IMR-90 (cell line): ENCODE measurements around the gene SHROOM3. TPM values are rescaled to one million over a fixed set of nuclear protein-coding genes. Genes with fewer than 3 reads are reported as not detected.
A peak's percentile ranks its signal among the peaks of the same experiment; 100 is the strongest.

Experiments used
- ATAC-seq: fragments of 200-7000 bp; cut with Tn5 transposase; 2 replicates; pipeline ENCODE4 v1.9.1; 2020; ENCODE audit warnings: low read depth, mild to moderate bottlenecking, moderate library complexity
- BruUV-seq: library from RNA; stranded (reverse); fragments of 400-500 nt; replicated peaks from 2 replicates; lab custom pipeline; 2021; lab: Mats Ljungman, UMichigan
- CTCF ChIA-PET: fragments of 300-600 bp; formaldehyde crosslinking; extraction: SDS; loops from one replicate; lab custom pipeline; 2021; ENCODE audit warnings: antibody characterized with exemption; lab: Yijun Ruan, JAX
- POLR2A ChIA-PET: fragments of 300-600 bp; sonication (Branson Sonifier 250); formaldehyde crosslinking; loops from one replicate; lab custom pipeline; 2022; ENCODE audit warnings: antibody characterized with exemption; ENCODE audit not compliant: unreplicated experiment; lab: Charles Lee
- DNase-seq: peaks from one replicate; pipeline ENCODE4 v3.0.0; 2013
- H2AFZ ChIP-seq: replicated peaks from 2 replicates; pipeline ENCODE3; 2013; ENCODE audit warnings: low read length, mild to moderate bottlenecking; ENCODE audit not compliant: poor library complexity
- H2AK5ac ChIP-seq: 2 replicates; pipeline ENCODE4 v1.6.1; 2013; ENCODE audit warnings: low read depth, low read length, inconsistent platforms
- H2AK9ac ChIP-seq: replicated peaks from 2 replicates; pipeline ENCODE3; 2013; ENCODE audit warnings: mild to moderate bottlenecking, low read depth, low read length, moderate library complexity; ENCODE audit not compliant: poor library complexity
- H2BK120ac ChIP-seq: 2 replicates; pipeline ENCODE4 v1.6.1; 2013; ENCODE audit warnings: low read depth, low read length, inconsistent platforms
- H2BK15ac ChIP-seq: 3 replicates; pipeline ENCODE4 v1.6.1; 2013; ENCODE audit warnings: low read depth, low read length, inconsistent platforms
- H2BK20ac ChIP-seq: 2 replicates; pipeline ENCODE4 v1.6.1; 2013; ENCODE audit warnings: low read depth, mild to moderate bottlenecking, inconsistent platforms, low read length, moderate library complexity
- H2BK5ac ChIP-seq: 2 replicates; pipeline ENCODE4 v1.6.1; 2013; ENCODE audit warnings: mild to moderate bottlenecking, low read depth, low read length, inconsistent platforms; ENCODE audit not compliant: poor library complexity, severe bottlenecking
- H3K14ac ChIP-seq: replicated peaks from 2 replicates; pipeline ENCODE4 v1.6.1; 2013; ENCODE audit warnings: low read depth, low read length, inconsistent platforms
- H3K18ac ChIP-seq: 2 replicates; pipeline ENCODE4 v1.6.1; 2013; ENCODE audit warnings: low read depth, low read length, control low read depth
- H3K23ac ChIP-seq: 2 replicates; pipeline ENCODE4 v1.6.1; 2013; ENCODE audit warnings: low read depth, low read length, inconsistent platforms
- H3K27ac ChIP-seq: 2 replicates; pipeline ENCODE4 v1.5.1; 2013; ENCODE audit warnings: mild to moderate bottlenecking, control low read depth, low read length; ENCODE audit not compliant: insufficient read depth
- H3K27me3 ChIP-seq: 2 replicates; pipeline ENCODE4 v1.6.1; 2013; ENCODE audit warnings: low read length; ENCODE audit not compliant: control insufficient read depth, insufficient read depth
- H3K36me3 ChIP-seq: 2 replicates; pipeline ENCODE4 v1.6.1; 2013; ENCODE audit warnings: low read length, mixed read lengths; ENCODE audit not compliant: control insufficient read depth, insufficient read depth
- H3K4ac ChIP-seq: 2 replicates; pipeline ENCODE4 v1.6.1; 2013; ENCODE audit warnings: low read depth, low read length, inconsistent platforms
- H3K4me1 ChIP-seq: 2 replicates; pipeline ENCODE4 v1.6.1; 2013; ENCODE audit warnings: low read length, mixed read lengths; ENCODE audit not compliant: control insufficient read depth, insufficient read depth
- H3K4me2 ChIP-seq: 2 replicates; pipeline ENCODE4 v1.6.1; 2013; ENCODE audit warnings: low read depth, mild to moderate bottlenecking, control low read depth, low read length, moderate library complexity
- H3K4me3 ChIP-seq: 2 replicates; pipeline ENCODE4 v1.5.1; 2013; ENCODE audit warnings: low read depth, mild to moderate bottlenecking, control low read depth, low read length, moderate library complexity; ENCODE audit not compliant: insufficient read depth
- H3K56ac ChIP-seq: 2 replicates; pipeline ENCODE4 v1.6.1; 2013; ENCODE audit warnings: low read length, inconsistent platforms; ENCODE audit not compliant: insufficient read depth; ENCODE audit errors: extremely low read depth
- H3K79me1 ChIP-seq, 2 experiments: 2 replicates each; pipeline ENCODE4 v1.6.1; 2013; ENCODE audit warnings: low read length in 2 of 2, inconsistent platforms in 1 of 2, low read depth in 1 of 2
- H3K9ac ChIP-seq: 2 replicates; pipeline ENCODE4 v1.6.1; 2013; ENCODE audit warnings: low read depth, low read length, control low read depth
- H3K9me1 ChIP-seq: 2 replicates; pipeline ENCODE4 v1.6.1; 2013; ENCODE audit warnings: low read length, inconsistent platforms; ENCODE audit not compliant: insufficient read depth
- H3K9me3 ChIP-seq: 2 replicates; pipeline ENCODE4 v1.6.1; 2013; ENCODE audit warnings: low read length; ENCODE audit not compliant: control insufficient read depth, insufficient read depth
- H4K20me1 ChIP-seq: 2 replicates; pipeline ENCODE4 v1.6.1; 2013; ENCODE audit warnings: low read length, inconsistent platforms; ENCODE audit not compliant: insufficient read depth
- H4K5ac ChIP-seq: 2 replicates; pipeline ENCODE4 v1.6.1; 2013; ENCODE audit warnings: mild to moderate bottlenecking, low read depth, low read length, control low read depth
- H4K8ac ChIP-seq, 2 experiments: 2 replicates each; pipeline ENCODE4 v1.6.1; 2013; ENCODE audit warnings: low read depth in 2 of 2, low read length in 2 of 2, control low read depth in 1 of 2, inconsistent platforms in 1 of 2
- H4K91ac ChIP-seq: 2 replicates; pipeline ENCODE4 v1.6.1; 2013; ENCODE audit warnings: low read depth, low read length, inconsistent platforms; ENCODE audit not compliant: insufficient read depth
- BHLHE40 ChIP-seq: fragments of 150-350 bp; IDR thresholded peaks from 2 replicates; pipeline ENCODE4 v1.6.1; 2016; ENCODE audit warnings: mild to moderate bottlenecking, low read depth, low read length
- CEBPB ChIP-seq: IDR thresholded peaks from 2 replicates; pipeline ENCODE4 v1.6.1; 2012; ENCODE audit warnings: low read depth, low read length, improper control_type of control experiment
- CHD1 ChIP-seq: IDR thresholded peaks from 2 replicates; pipeline ENCODE4 v1.6.1; 2012; ENCODE audit warnings: low read depth, low read length, improper control_type of control experiment
- CTCF ChIP-seq: conservative IDR thresholded peaks from 2 replicates; pipeline ENCODE4 v1.5.1; 2012; ENCODE audit warnings: mild to moderate bottlenecking, low read depth, low read length, improper control_type of control experiment
- ELK1 ChIP-seq: fragments of 150-350 bp; IDR thresholded peaks from 2 replicates; pipeline ENCODE4 v1.6.1; 2016; ENCODE audit warnings: low read depth, mild to moderate bottlenecking, low read length, moderate library complexity, borderline replicate concordance
- FOS ChIP-seq: fragments of 150-350 bp; IDR thresholded peaks from 2 replicates; pipeline ENCODE4 v1.6.1; 2016; ENCODE audit warnings: low read depth, low read length
- MAFK ChIP-seq: IDR thresholded peaks from 2 replicates; pipeline ENCODE4 v1.6.1; 2012; ENCODE audit warnings: low read depth, low read length, improper control_type of control experiment
- MAZ ChIP-seq: IDR thresholded peaks from 2 replicates; pipeline ENCODE4 v1.6.1; 2012; ENCODE audit warnings: low read depth, mild to moderate bottlenecking, low read length, improper control_type of control experiment, moderate library complexity, borderline replicate concordance
- MXI1 ChIP-seq: IDR thresholded peaks from 2 replicates; pipeline ENCODE4 v1.6.1; 2012; ENCODE audit warnings: low read depth, mild to moderate bottlenecking, low read length, moderate library complexity, borderline replicate concordance
- NFE2L2 ChIP-seq: fragments of 150-350 bp; IDR thresholded peaks from 2 replicates; pipeline ENCODE4 v1.6.1; 2016; ENCODE audit warnings: low read depth, mild to moderate bottlenecking, low read length
- POLR2A ChIP-seq: IDR thresholded peaks from 2 replicates; pipeline ENCODE4 v1.6.1; 2012; ENCODE audit warnings: mild to moderate bottlenecking, low read depth, low read length
- RAD21 ChIP-seq: IDR thresholded peaks from 2 replicates; pipeline ENCODE4 v1.6.1; 2012; ENCODE audit warnings: low read length, improper control_type of control experiment
- RFX5 ChIP-seq: IDR thresholded peaks from 2 replicates; pipeline ENCODE4 v1.8.0; 2012; ENCODE audit warnings: low read depth, mild to moderate bottlenecking, low read length, moderate library complexity
- SMC3 ChIP-seq: fragments of 150-350 bp; IDR thresholded peaks from 2 replicates; pipeline ENCODE4 v1.6.1; 2016; ENCODE audit warnings: low read depth, mild to moderate bottlenecking, antibody characterized with exemption, low read length, moderate library complexity
- USF2 ChIP-seq: fragments of 150-350 bp; IDR thresholded peaks from 2 replicates; pipeline ENCODE4 v1.6.1; 2017; ENCODE audit warnings: mild to moderate bottlenecking, antibody characterized with exemption, low read length, low read depth
- WGBS, 2 experiments: methylation state at CpG; one replicate each; pipeline versions ENCODE4 v1.1.5 to v1.1.7; 2013; ENCODE audit warnings: missing lambda C conversion rate in 2 of 2; ENCODE audit not compliant: insufficient read length in 1 of 2; ENCODE audit errors: extremely low coverage in 2 of 2; 5-methylcytosine and 5-hydroxymethylcytosine counted together
- dilution Hi-C: fragments of 300-500 bp; cut with HindIII; formaldehyde crosslinking; loops from one replicate; pipeline ENCODE4 v1.14.3; 2018; ENCODE audit warnings: low sequenced_read_pairs; ENCODE audit not compliant: unreplicated experiment
- in situ Hi-C: fragments of 300-500 bp; cut with MboI; formaldehyde crosslinking; loops from 3 replicates; pipeline ENCODE4 v1.14.3; 2019; ENCODE audit warnings: low sequenced_read_pairs, inconsistent platforms, mixed read lengths
- intact Hi-C: fragments of 100-400 bp; cut with micrococcal nuclease; formaldehyde crosslinking; loops from 2 replicates; pipeline ENCODE4 v1.10.0; 2022
- polyA plus RNA-seq, 3 experiments: library from polyadenylated mRNA; depleted of rRNA; stranded (reverse); fragments of >200 nt; gene quantifications; 2 replicates each; pipeline ENCODE4 v1.2.3, GENCODE V29; 2012; ENCODE audit warnings: low replicate concordance in 1 of 3
- total RNA-seq: library from RNA; depleted of rRNA; stranded (reverse); fragments of >200 nt; gene quantifications from 2 replicates; pipeline ENCODE4 v1.2.3, GENCODE V29; 2012

SHROOM3 gene
- total and polyA plus RNA-seq, 2 of the 4 experiments (the other 2 are of a cell fraction): 10.8 to 19.5 TPM

GRCh38 chr4:76582074-76582816, 147.2 kb downstream of the SHROOM3 start:
- no peak for DNase-seq
- BruUV-seq: no TSS peak
- H3K79me1 ChIP-seq: no peaks in the 10 kb centered on the region
- H3K14ac ChIP-seq: peak overlapping the region; percentile 40; the same call in 1 of the 2 replicates
- no CpG with 5 or more reads among the region's 2 CpGs for WGBS, 2 experiments
- no peak overlapping the region for H2AFZ ChIP-seq
- H3K56ac ChIP-seq: no peak overlapping the region
- no peak overlapping the region for H4K5ac ChIP-seq
- H2BK5ac ChIP-seq: no peak overlapping the region
- dilution Hi-C loops (no loop called here), in situ Hi-C loops (no loop called here), intact Hi-C loops (no loop called here)
- peak overlapping the region; percentile 23; the same call in 1 of the 2 replicates for H3K4ac ChIP-seq
- H4K8ac ChIP-seq: no peak overlapping the region; a peak in 1 of 4 replicates
- no peak overlapping the region for H3K18ac ChIP-seq
- H4K91ac ChIP-seq: peak overlapping the region; percentile 40; the same call in 1 of the 2 replicates
- no peak overlapping the region for H2BK20ac ChIP-seq
- CTCF ChIA-PET: interaction anchor here (0.6 kb wide), 1 partner anchor 23 kb away, joined by 4 read pairs; no protein-coding TSS in a partner anchor
- H3K9me1 ChIP-seq: peaks cover 8% of the 10 kb centered on the region; the same call in 1 of the 2 replicates
- H2AK5ac ChIP-seq: peak overlapping the region; percentile 66; the same call in 1 of the 2 replicates
- no peak overlapping the region for H3K4me3 ChIP-seq
- H3K9ac ChIP-seq: no peak overlapping the region
- no peak for ATAC-seq
- POLR2A ChIA-PET: no interaction called here
- peaks cover 7% of the 10 kb centered on the region for H3K4me1 ChIP-seq
- no peak overlapping the region for H3K4me2 ChIP-seq
- no peaks in the 10 kb centered on the region for H4K20me1 ChIP-seq
- peak overlapping the region; percentile 35; the same call in 1 of the 2 replicates for H3K23ac ChIP-seq
- H3K27me3 ChIP-seq: no peaks in the 10 kb centered on the region
- no peak overlapping the region for H2BK120ac ChIP-seq
- no peak overlapping the region for H3K27ac ChIP-seq
- no peaks in the 10 kb centered on the region for H3K36me3 ChIP-seq
- H3K9me3 ChIP-seq: no peaks in the 10 kb centered on the region
- H2AK9ac ChIP-seq: no peak overlapping the region
- H2BK15ac ChIP-seq: no peak overlapping the region; the same call in 2 of the 3 replicates
- no peak for TF ChIP-seq MAFK
- no peak for TF ChIP-seq CHD1
- TF ChIP-seq POLR2A: no peak
- TF ChIP-seq ELK1: no peak
- TF ChIP-seq BHLHE40: no peak
- no peak for TF ChIP-seq FOS
- no peak for TF ChIP-seq RFX5
- no peak for TF ChIP-seq MXI1
- TF ChIP-seq CTCF: no peak
- no peak for TF ChIP-seq RAD21
- TF ChIP-seq SMC3: no peak
- no peak for TF ChIP-seq CEBPB
- no peak for TF ChIP-seq NFE2L2
- no peak for TF ChIP-seq MAZ
- no peak for TF ChIP-seq USF2
